OCI-LY1 (cell line): ENCODE measurements around the gene GTF3C2.

Experiments
- EZH2 ChIP-seq: fragments of 200-600 bp; sonication (generic), shearing (Covaris generic); IDR thresholded peaks from 2 replicates; pipeline ENCODE4 v1.8.0; 2017; ENCODE audit warnings: borderline replicate concordance, mixed run types, mild to moderate bottlenecking, antibody characterized with exemption, low read length, moderate library complexity, mixed read lengths
- TF ChIP-seq, protein P1 (sequence below): fragments of 200-600 bp; sonication (generic), shearing (Covaris generic); IDR thresholded peaks from 2 replicates; pipeline ENCODE4 v1.5.1; 2017; ENCODE audit warnings: mild to moderate bottlenecking, antibody characterized with exemption, low read length, moderate library complexity, mixed read lengths

DNA sequence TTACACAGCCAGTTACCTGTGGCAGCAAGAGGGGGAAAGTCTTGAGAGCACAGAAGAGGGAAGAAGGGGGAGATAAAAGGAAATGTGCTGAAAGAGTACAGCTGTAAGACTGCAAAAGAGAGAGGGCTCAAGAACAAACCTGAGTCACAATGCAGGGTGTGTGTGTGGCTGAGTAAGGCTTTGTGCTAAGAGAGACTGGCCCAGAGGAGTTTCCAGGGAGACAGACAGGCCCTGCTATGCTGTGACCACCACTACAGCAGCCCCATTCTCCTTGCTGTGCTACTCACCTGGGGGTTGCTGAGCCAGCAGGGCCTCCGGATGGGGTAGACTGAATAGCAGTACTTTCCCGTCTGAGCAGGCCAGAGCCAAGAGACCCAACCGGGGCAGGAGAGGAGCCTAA is 21.3 kb downstream of the GTF3C2 start:
- TF ChIP-seq, protein P1, sequence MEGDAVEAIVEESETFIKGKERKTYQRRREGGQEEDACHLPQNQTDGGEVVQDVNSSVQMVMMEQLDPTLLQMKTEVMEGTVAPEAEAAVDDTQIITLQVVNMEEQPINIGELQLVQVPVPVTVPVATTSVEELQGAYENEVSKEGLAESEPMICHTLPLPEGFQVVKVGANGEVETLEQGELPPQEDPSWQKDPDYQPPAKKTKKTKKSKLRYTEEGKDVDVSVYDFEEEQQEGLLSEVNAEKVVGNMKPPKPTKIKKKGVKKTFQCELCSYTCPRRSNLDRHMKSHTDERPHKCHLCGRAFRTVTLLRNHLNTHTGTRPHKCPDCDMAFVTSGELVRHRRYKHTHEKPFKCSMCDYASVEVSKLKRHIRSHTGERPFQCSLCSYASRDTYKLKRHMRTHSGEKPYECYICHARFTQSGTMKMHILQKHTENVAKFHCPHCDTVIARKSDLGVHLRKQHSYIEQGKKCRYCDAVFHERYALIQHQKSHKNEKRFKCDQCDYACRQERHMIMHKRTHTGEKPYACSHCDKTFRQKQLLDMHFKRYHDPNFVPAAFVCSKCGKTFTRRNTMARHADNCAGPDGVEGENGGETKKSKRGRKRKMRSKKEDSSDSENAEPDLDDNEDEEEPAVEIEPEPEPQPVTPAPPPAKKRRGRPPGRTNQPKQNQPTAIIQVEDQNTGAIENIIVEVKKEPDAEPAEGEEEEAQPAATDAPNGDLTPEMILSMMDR, result no peak
- no peak for TF ChIP-seq EZH2
